SH-SY5Y (cell line): ENCODE data around the gene ITSN1.

Experiments
- GATA2 ChIP-seq: IDR thresholded peaks from 2 replicates; pipeline ENCODE4 v1.6.1; 2011; ENCODE audit warnings: mild to moderate bottlenecking, low read depth, low read length
- GATA3 ChIP-seq: IDR thresholded peaks from 2 replicates; pipeline ENCODE4 v1.6.1; 2011; ENCODE audit warnings: low read depth, mild to moderate bottlenecking, low read length, moderate library complexity

- TF ChIP-seq GATA3 (no peak), GATA2 (no peak)
Observed at GRCh38 chr21:33943293-33943692, 301.0 kb downstream of the ITSN1 start.
